ENCODE measurements around the gene PHACTR1.

The PHACTR1 gene

GRCh38 chr6:13275435-13275989 is 558.9 kb downstream of the PHACTR1 start:
- DNase-seq: no peak

GRCh38 chr6:13277231-13277630 is 560.7 kb downstream of the PHACTR1 start:
- no peak for DNase-seq

- no peak for DNase-seq
Observed at GRCh38 chr6:13278164-13278563, 561.6 kb downstream of the PHACTR1 start.

- DNase-seq: no peak
Observed at GRCh38 chr6:13278991-13279390, 562.4 kb downstream of the PHACTR1 start.

GRCh38 chr6:13280254-13280653 is 563.7 kb downstream of the PHACTR1 start:
- DNase-seq: no peak

- no peak for DNase-seq
Observed at GRCh38 chr6:13281686-13282085, 565.1 kb downstream of the PHACTR1 start.

GRCh38 chr6:13282393-13283069 is 566.0 kb downstream of the PHACTR1 start:
- no peak for DNase-seq

- DNase-seq: no peak
Observed at GRCh38 chr6:13283331-13283730, 566.8 kb downstream of the PHACTR1 start.

- no peak for DNase-seq
Observed at GRCh38 chr6:13284646-13285045, 568.1 kb downstream of the PHACTR1 start.

GRCh38 chr6:13285705-13286104 is 569.1 kb downstream of the PHACTR1 start:
- DNase-seq: no peak

GRCh38 chr6:13286181-13286580 is 569.6 kb downstream of the PHACTR1 start:
- no peak for DNase-seq

- no peak for DNase-seq
Observed at GRCh38 chr6:13287104-13287503, 570.5 kb downstream of the PHACTR1 start.

- DNase-seq: no peak
Observed at GRCh38 chr6:13288481-13288880, 571.9 kb downstream of the PHACTR1 start.

GRCh38 chr6:13288969-13289391 is 572.4 kb downstream of the PHACTR1 start:
- DNase-seq: no peak

GRCh38 chr6:13289789-13290318 is 573.3 kb downstream of the PHACTR1 start:
- no peak for DNase-seq

GRCh38 chr6:13290335-13290734 is 573.8 kb downstream of the PHACTR1 start:
- DNase-seq: no peak

GRCh38 chr6:13292774-13293173 is 576.2 kb downstream of the PHACTR1 start:
- no peak for DNase-seq

GRCh38 chr6:13294499-13295069 is 578.0 kb downstream of the PHACTR1 start:
- no peak for DNase-seq

GRCh38 chr6:13295576-13295975 is 579.0 kb downstream of the PHACTR1 start:
- no peak for DNase-seq

- no peak for DNase-seq
Observed at GRCh38 chr6:13296536-13296997, 580.0 kb downstream of the PHACTR1 start.

- DNase-seq: no peak
Observed at GRCh38 chr6:13297391-13297790, 580.8 kb downstream of the PHACTR1 start.

GRCh38 chr6:13298446-13298845 is 581.9 kb downstream of the PHACTR1 start:
- no peak for DNase-seq

- DNase-seq: no peak
Observed at GRCh38 chr6:13299403-13299821, 582.8 kb downstream of the PHACTR1 start.

GRCh38 chr6:13299918-13300317 is 583.4 kb downstream of the PHACTR1 start:
- DNase-seq: no peak
